Effector memory CD8-positive, alpha-beta T cell (primary cell): Measurements from ENCODE around the gene PCMT1.

Experiments used
- ATAC-seq: fragments of 150-1000 bp; cut with Tn5 transposase; replicated peaks from 2 replicates; pipeline ENCODE4 v1.10.0; 2021; ENCODE audit warnings: mild to moderate bottlenecking, moderate library complexity
- DNase-seq, 3 experiments: peaks; one replicate each; pipeline ENCODE4 v3.0.0; 2021
- H3K27ac Mint-ChIP-seq, 2 donors: one replicate each; pipeline ENCODE4 v1.8.0; 2022; ENCODE audit warnings: mild to moderate bottlenecking in 2 of 2, mixed read lengths in 2 of 2, moderate library complexity in 2 of 2
- H3K27me3 Mint-ChIP-seq, 2 donors: one replicate each; pipeline ENCODE4 v1.8.0; 2022; ENCODE audit warnings: mixed read lengths in 2 of 2
- H3K36me3 Mint-ChIP-seq: one replicate; pipeline ENCODE4 v1.8.0; 2022; ENCODE audit warnings: mild to moderate bottlenecking, moderate library complexity, mixed read lengths; ENCODE audit not compliant: insufficient read depth
- H3K4me1 Mint-ChIP-seq, 2 donors: one replicate each; pipeline ENCODE4 v1.8.0; 2022; ENCODE audit warnings: low read depth in 2 of 2, mixed read lengths in 2 of 2
- H3K4me3 Mint-ChIP-seq, 2 donors: one replicate each; pipeline ENCODE4 v1.8.0; 2022; ENCODE audit warnings: mild to moderate bottlenecking in 2 of 2, mixed read lengths in 2 of 2, moderate library complexity in 2 of 2
- H3K9me3 Mint-ChIP-seq, 2 donors: one replicate each; pipeline ENCODE4 v1.8.0; 2022; ENCODE audit warnings: mixed read lengths in 2 of 2

Gene PCMT1

DNA sequence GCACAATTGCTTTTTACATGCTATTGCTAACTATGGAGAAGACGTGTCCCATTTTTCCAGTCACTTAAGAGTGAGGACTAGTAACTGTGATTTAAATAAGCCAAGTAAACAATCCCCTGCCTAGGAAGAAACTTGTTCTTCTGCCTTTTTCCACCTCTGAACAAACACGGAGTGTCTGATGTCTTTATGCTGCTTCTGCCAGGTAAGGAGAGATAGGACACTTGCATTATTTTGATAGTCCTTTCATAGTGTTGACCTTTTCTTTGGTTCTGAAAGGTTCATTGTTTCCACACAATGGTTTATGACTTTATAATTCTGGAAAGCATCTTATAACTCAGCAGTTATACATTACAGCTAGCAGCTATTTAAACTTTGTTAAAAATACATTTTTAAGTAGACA, 106.2 kb downstream of the PCMT1 start:
- DNase-seq, result no peak
- H3K27ac Mint-ChIP-seq, result no peak overlapping the region
- H3K4me1 Mint-ChIP-seq, result no peaks in the 10 kb centered on the region
- no peaks in the 10 kb centered on the region for H3K36me3 Mint-ChIP-seq
- H3K27me3 Mint-ChIP-seq, result peaks cover 10 to 47% of the 10 kb centered on the region in 2 donors
- ATAC-seq, result no peak
- no peaks in the 10 kb centered on the region for H3K9me3 Mint-ChIP-seq
- H3K4me3 Mint-ChIP-seq, result no peak overlapping the region

DNA sequence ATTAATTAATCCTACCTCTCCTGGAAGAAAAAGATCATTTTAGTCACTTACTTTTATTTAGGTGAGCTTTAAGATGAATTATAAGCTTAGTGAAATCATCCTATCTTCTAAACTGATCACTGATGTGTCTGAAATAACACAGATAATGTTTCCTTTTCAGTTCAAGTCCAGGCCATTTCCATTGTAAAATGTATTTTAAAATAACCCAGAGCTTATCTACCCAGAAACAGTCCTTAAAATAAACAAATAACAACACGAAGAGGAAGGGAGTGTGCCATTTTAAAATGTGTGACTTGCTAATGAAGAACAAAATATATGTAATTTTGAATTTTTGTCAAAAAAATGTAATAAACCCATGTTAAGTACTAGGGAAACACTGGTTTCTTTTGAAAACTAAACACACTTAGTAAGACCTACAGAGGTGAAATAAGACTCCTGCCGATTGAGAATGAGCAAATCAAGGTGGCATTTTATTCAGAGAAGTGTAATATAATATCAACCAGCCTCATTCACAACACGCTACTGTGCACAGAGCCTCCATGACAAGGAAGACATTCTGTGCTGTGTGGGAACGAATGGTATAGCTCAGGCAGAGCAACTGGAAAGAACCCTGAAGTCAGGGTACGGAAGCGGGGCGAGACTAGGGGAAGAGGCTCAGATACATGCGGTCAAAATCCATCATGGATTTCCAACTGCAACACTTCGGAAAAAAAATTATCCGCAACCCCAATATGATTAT, 106.9 kb downstream of the PCMT1 start:
- no peak overlapping the region for H3K27ac Mint-ChIP-seq
- no peaks in the 10 kb centered on the region for H3K36me3 Mint-ChIP-seq
- H3K27me3 Mint-ChIP-seq, result peaks cover 13 to 47% of the 10 kb centered on the region in 2 donors
- no peaks in the 10 kb centered on the region for H3K9me3 Mint-ChIP-seq
- H3K4me3 Mint-ChIP-seq, result no peak overlapping the region
- no peak for DNase-seq
- no peaks in the 10 kb centered on the region for H3K4me1 Mint-ChIP-seq
- no peak for ATAC-seq

DNA sequence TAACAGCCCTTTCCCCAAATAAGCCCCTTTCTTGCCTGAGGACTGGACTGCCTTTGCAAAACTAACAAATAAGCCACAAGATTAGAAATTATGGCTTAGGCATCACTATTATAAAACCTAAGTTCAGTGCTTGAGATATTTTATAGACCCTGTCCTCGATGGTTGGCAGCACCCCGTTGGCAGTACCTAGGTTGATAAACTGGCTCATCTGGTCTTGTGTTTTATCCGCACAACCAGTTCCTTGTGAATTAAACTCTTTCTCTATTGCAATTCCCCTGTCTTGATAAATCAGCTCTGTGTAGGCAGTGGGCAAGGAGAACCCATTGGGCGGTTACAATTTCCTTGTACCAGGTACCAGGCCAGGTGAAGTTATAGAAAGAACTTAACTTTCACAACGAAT, 108.0 kb downstream of the PCMT1 start:
- Mint-ChIP-seq H3K9me3 (no peaks in the 10 kb centered on the region), H3K4me1 (peaks cover 0 to 3% of the 10 kb centered on the region in 2 donors), H3K27me3 (peaks cover 13 to 50% of the 10 kb centered on the region in 2 donors), H3K4me3 (no peak overlapping the region), H3K27ac (no peak overlapping the region), H3K36me3 (no peaks in the 10 kb centered on the region)
- ATAC-seq (no peak), DNase-seq (no peak)

DNA sequence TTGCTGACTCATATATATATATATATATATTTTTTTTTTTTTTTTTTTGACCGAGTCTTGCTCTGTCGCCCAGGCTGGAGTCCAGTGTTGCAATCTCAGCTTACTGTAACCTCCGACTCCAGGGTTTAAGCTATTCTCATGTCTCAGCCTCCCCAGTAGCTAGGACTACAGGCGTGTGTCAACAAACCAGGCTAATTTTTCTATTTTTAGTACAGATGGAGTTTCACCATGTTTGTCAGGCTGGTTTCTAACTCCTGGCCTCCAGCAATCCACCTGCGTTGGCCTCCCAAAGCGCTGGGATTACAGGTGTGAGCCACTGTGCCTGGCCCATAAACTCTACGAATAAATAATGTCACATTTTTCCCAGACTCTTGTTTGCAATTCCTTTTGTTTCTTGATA, 109.8 kb downstream of the PCMT1 start:
- Mint-ChIP-seq H3K4me3 (no peak overlapping the region), H3K27ac (no peak overlapping the region), H3K36me3 (no peaks in the 10 kb centered on the region), H3K27me3 (peaks cover 13 to 50% of the 10 kb centered on the region in 2 donors), H3K4me1 (peaks cover 2 to 7% of the 10 kb centered on the region in 2 donors), H3K9me3 (no peaks in the 10 kb centered on the region)
- no peak for ATAC-seq
- DNase-seq, result no peak

DNA sequence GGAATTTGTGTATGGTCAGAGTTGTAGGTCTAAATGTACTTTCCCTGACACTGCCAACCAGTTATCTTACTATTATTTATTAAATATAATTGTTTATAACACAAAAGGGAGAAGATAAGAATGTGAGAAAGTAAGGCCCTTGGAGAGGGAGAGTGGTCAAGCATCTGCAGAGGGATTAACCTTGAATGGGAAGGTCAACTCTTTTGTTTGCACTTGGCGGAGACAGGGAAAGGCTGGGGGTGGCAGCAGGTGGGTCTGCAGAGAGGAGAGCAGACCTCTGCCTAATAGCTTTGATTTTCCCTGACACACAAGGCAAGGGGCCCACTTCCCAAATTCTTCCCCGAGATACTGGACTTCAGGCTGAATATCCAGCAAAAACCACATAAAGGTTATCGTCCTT, 110.4 kb downstream of the PCMT1 start:
- Mint-ChIP-seq H3K27me3 (peaks cover 13 to 44% of the 10 kb centered on the region in 2 donors), H3K36me3 (no peaks in the 10 kb centered on the region), H3K27ac (no peak overlapping the region), H3K9me3 (no peaks in the 10 kb centered on the region), H3K4me3 (no peak overlapping the region), H3K4me1 (peaks cover 2 to 7% of the 10 kb centered on the region in 2 donors)
- ATAC-seq (no peak), DNase-seq (no peak)

DNA sequence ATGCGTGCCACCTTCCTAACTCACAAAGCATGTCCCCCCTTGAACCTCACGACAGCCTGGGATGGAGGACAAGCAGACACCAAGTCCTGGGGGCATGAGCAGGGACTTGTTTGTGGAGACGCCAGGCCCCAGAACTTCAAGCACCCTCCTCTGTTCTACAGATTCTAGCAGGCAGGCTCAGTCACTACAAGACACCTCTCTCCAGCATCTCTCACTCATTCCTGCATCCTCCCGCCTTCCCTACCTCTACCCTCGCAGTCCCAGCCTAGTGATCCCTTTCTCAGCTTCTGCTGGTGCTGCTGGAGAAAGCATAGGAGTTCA, 110.9 kb downstream of the PCMT1 start:
- Mint-ChIP-seq H3K27ac (no peak overlapping the region), H3K36me3 (no peaks in the 10 kb centered on the region), H3K4me1 (peaks cover 2 to 7% of the 10 kb centered on the region in 2 donors), H3K27me3 (peaks cover 13 to 40% of the 10 kb centered on the region in 2 donors), H3K9me3 (no peaks in the 10 kb centered on the region), H3K4me3 (no peak overlapping the region)
- no peak for ATAC-seq
- no peak for DNase-seq
